ENCODE measurements around the gene ATG2A. TPM values are rescaled to one million over a fixed set of nuclear protein-coding genes. Genes with fewer than 3 reads are reported as not detected.

The ATG2A gene
- total RNA-seq, 1 donor from 2014 or later: 13.1 TPM

DNA sequence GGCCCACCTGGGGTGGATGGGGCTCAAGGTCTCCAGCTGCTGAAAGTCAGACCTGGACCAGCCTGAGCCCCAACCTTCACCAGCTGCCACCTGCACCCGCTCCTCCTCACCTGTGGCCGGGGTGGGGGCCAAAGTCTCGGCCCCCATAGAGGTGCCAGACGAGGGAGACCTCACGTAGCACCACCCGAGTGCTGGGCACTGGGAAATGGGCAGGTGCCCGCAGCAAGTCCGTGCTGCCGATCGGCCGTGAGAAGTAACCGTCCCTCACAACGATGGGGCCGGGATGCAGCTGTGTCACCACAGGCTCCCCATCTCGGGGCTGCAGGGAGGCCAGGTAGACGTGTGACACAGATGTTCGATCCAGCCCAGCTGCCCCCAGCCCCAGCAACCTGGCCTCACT is 16.2 kb downstream of the ATG2A start:
- intact Hi-C loops (cut with micrococcal nuclease): no loop called here
- no peak for DNase-seq
- TF ChIP-seq, protein P1, sequence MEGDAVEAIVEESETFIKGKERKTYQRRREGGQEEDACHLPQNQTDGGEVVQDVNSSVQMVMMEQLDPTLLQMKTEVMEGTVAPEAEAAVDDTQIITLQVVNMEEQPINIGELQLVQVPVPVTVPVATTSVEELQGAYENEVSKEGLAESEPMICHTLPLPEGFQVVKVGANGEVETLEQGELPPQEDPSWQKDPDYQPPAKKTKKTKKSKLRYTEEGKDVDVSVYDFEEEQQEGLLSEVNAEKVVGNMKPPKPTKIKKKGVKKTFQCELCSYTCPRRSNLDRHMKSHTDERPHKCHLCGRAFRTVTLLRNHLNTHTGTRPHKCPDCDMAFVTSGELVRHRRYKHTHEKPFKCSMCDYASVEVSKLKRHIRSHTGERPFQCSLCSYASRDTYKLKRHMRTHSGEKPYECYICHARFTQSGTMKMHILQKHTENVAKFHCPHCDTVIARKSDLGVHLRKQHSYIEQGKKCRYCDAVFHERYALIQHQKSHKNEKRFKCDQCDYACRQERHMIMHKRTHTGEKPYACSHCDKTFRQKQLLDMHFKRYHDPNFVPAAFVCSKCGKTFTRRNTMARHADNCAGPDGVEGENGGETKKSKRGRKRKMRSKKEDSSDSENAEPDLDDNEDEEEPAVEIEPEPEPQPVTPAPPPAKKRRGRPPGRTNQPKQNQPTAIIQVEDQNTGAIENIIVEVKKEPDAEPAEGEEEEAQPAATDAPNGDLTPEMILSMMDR (IDR thresholded peaks at IDR 0.05; ENCODE audit: borderline replicate concordance): no peak
- Histone ChIP-seq H3K27me3 (ENCODE audit: low read depth) (no peaks in the 10 kb centered on the region), H3K4me1 (no peaks in the 10 kb centered on the region), H3K9me3 (replicated peaks) (no peaks in the 10 kb centered on the region), H3K4me3 (no peak overlapping the region), H3K27ac (replicated peaks) (no peak overlapping the region), H3K36me3 (peaks cover 96% of the 10 kb centered on the region)

DNA sequence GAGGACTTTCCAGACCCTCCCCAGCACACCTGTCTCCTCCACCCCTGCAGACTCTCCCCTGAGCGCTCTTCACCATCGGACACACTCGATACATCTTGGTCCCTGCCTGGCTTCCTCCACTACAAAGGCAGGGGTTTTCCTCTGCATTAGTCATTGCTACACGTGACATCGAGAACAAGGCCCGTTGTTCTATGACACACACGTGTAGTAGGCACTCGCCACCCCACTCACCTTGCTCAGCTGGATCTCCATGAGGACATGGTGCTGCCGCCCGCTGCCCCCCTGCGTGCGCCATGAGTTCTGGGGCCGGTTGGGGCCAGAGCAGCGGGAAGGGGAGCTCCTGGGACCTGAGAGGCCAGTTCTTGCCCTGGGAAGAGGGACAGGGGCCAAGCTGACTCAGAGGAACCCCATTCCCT is 16.7 kb downstream of the ATG2A start:
- H3K9me3 ChIP-seq (replicated peaks): no peaks in the 10 kb centered on the region
- no peak overlapping the region for H3K4me3 ChIP-seq
- TF ChIP-seq, protein P1 (IDR thresholded peaks at IDR 0.05; ENCODE audit: borderline replicate concordance): no peak
- no peaks in the 10 kb centered on the region for H3K4me1 ChIP-seq
- H3K36me3 ChIP-seq: peaks cover 91% of the 10 kb centered on the region
- H3K27ac ChIP-seq (replicated peaks): no peak overlapping the region
- DNase-seq: no peak
- H3K27me3 ChIP-seq (ENCODE audit: low read depth): no peaks in the 10 kb centered on the region
- intact Hi-C loops (cut with micrococcal nuclease): no loop called here

DNA sequence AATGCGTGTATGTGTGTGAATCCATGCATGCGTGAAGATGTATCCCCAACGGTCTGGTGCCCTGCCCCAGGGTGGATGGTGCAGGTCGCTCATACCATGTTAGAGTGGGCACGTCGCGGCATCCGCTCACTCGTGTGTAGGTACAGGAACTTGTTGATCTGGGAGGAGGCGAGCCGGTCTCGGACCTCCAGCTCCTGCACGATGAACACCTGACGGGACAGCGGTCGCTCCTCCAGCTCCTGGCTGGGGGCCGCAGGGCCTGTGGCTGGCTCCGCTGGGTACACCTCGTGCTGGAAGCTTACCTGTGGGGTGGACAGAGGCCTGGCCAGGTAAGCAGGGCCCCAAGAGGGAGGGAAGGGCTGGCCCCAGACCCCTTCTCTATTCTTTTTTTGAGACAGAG is 18.5 kb downstream of the ATG2A start:
- H3K4me3 ChIP-seq: no peak overlapping the region
- no peaks in the 10 kb centered on the region for H3K27me3 ChIP-seq (ENCODE audit: low read depth)
- DNase-seq: no peak
- H3K4me1 ChIP-seq: peaks cover 11% of the 10 kb centered on the region
- no peak overlapping the region for H3K27ac ChIP-seq (replicated peaks)
- peaks cover 78% of the 10 kb centered on the region for H3K36me3 ChIP-seq
- no peaks in the 10 kb centered on the region for H3K9me3 ChIP-seq (replicated peaks)
- intact Hi-C loops (cut with micrococcal nuclease): no loop called here
- TF ChIP-seq, protein P1 (IDR thresholded peaks at IDR 0.05; ENCODE audit: borderline replicate concordance): no peak

DNA sequence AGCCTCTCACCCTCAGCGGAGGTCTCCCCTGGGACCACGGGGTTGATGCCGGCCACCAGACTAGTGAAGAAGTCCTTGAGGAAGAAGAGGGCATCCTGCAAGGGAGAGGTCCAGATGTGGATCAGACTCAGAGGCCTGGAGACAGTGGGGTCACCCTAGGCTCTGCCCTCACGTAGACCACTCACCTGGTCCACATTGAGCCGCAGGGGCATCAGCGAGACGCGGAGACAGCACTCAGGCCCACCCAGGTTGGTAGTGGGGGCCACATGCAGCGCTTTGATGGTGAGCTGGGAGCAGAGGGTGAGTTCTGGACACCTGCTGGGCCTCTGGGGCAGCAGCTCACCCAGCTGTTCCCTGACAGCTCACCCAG is 18.9 kb downstream of the ATG2A start:
- intact Hi-C loops (cut with micrococcal nuclease): no loop called here
- Histone ChIP-seq H3K4me1 (peaks cover 16% of the 10 kb centered on the region), H3K36me3 (peaks cover 73% of the 10 kb centered on the region), H3K9me3 (replicated peaks) (no peaks in the 10 kb centered on the region), H3K4me3 (no peak overlapping the region), H3K27ac (replicated peaks) (no peak overlapping the region), H3K27me3 (ENCODE audit: low read depth) (no peaks in the 10 kb centered on the region)
- TF ChIP-seq, protein P1 (IDR thresholded peaks at IDR 0.05; ENCODE audit: borderline replicate concordance): no peak
- no peak for DNase-seq

DNA sequence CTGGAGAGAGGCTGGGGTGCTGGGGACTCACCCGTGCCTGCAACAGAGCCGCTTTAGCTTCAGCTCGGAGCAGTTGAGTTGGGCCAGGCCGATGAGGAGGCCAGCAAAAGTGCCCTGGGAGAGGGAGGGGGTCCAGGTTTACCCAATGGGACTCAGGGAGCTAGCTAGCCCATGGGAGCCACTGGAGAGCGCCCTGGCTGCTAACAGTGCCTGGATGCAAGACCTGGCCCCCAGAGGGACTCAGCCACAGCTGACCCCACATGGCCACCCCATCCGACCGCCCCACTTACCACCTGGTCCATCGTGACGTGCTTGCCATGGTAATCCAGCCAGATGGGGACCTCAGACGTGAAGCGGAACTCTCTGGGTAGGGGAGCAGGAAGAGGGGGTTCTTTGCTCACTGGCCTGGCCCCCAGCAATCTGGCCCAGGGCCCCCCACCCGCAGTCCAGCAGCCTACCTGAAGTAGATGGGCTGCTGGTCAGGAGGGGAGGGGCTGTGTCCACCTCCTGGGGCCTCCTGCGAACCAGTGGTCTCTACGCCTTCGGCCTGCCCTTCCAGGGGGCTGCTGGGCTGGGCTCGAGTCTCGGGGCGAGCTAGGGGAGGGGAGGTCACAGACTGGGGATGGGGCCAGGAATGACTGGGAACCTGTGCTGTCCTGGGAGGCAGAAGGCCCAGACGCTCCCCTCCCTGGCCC is 19.5 kb downstream of the ATG2A start:
- Histone ChIP-seq H3K36me3 (peaks cover 68% of the 10 kb centered on the region), H3K4me3 (no peak overlapping the region), H3K9me3 (replicated peaks) (no peaks in the 10 kb centered on the region), H3K4me1 (peaks cover 21% of the 10 kb centered on the region), H3K27me3 (ENCODE audit: low read depth) (no peaks in the 10 kb centered on the region), H3K27ac (replicated peaks) (no peak overlapping the region)
- DNase-seq: no peak
- TF ChIP-seq, protein P1 (IDR thresholded peaks at IDR 0.05; ENCODE audit: borderline replicate concordance): no peak
- intact Hi-C loops (cut with micrococcal nuclease): no loop called here

Data from left ventricle myocardium inferior (tissue), 1 donor.